Activated T-helper 1 cell treated with anti-CD3 and anti-CD28 coated beads, Interleukin-2, amount 50 U/mL, for 16 hours (primary cell): ENCODE results near the gene NPC1L1.

Experiments used
- DNase-seq, 2 donors: peaks; one replicate each; pipeline ENCODE4 v3.0.0-alpha.2; 2020; ENCODE audit warnings: low read depth in 1 of 2, low spot score in 1 of 2

NPC1L1 gene

GRCh38 chr7:44472843-44473242, 68.3 kb downstream of the NPC1L1 start:
- no peak for DNase-seq

- no peak for DNase-seq
These were observed 69.3 kb downstream of the NPC1L1 start for GRCh38 chr7:44471850-44472249.

GRCh38 chr7:44471436-44471835, 69.7 kb downstream of the NPC1L1 start:
- no peak for DNase-seq

- no peak for DNase-seq
These were observed 70.4 kb downstream of the NPC1L1 start for GRCh38 chr7:44470628-44471245.

- DNase-seq, result no peak
These were observed 71.0 kb downstream of the NPC1L1 start for GRCh38 chr7:44470135-44470479.

- no peak for DNase-seq
These were observed 71.5 kb downstream of the NPC1L1 start for GRCh38 chr7:44469461-44470134.

- no peak for DNase-seq
These were observed 73.9 kb downstream of the NPC1L1 start for GRCh38 chr7:44467217-44467548.

GRCh38 chr7:44466300-44467216, 74.6 kb downstream of the NPC1L1 start:
- DNase-seq, result no peak

- DNase-seq, result no peak
These were observed 75.6 kb downstream of the NPC1L1 start for GRCh38 chr7:44465490-44465889.

- no peak for DNase-seq
These were observed 77.8 kb downstream of the NPC1L1 start for GRCh38 chr7:44463169-44463808.
